Esophagus muscularis mucosa (tissue), 2 donors: ENCODE results near the gene MCL1.

Experiments
- POLR2A ChIP-seq: fragments of 450-650 bp; IDR thresholded peaks from one replicate; pipeline ENCODE4 v1.6.1; 2017; ENCODE audit warnings: antibody characterized with exemption, moderate library complexity, mild to moderate bottlenecking, low read depth
- POLR2AphosphoS5 ChIP-seq, 2 donors: sonication (generic); formaldehyde crosslinking; IDR thresholded peaks; one replicate each; pipeline ENCODE4 v1.6.1; 2017; ENCODE audit warnings: antibody characterized with exemption in 2 of 2

DNA sequence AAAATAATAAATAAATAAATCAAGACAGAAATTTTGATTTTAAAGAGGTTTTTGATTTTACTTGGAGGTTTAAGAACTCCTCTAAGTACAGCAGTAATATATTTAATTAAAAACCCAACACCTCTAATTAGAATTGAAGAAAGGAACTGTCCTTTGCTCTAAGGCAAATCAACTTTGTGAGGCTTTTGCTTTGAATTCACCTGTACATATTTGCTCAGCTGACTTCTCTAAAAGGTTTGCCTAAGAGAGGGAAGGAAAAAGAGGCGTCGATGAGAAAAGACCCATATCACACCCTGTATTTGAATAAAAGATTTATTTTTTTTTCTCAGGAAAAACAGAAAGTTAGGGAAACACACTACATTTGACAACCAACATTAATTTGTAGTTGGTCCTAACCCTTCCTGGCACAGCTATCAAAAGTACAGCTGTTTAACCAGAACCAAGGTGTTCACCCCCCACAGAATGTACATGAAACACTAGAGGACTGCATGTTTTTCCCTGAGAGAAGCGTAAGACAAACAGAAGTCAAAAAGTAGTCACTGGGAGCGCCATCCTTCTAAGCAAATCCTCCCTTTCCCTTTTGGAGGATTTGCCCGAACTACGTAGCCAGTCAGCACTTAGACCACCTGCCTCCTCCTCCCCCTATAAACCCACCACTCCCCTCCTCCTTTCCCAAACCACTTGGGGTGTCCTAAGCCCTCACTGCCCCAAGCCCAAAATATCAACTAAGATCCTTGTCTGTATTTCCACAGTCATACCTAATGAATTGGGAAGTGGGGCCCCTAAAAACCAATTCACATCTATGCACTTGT lies 4.9 kb downstream of the MCL1 start:
- TF ChIP-seq POLR2A (no peak), POLR2AphosphoS5 (IDR thresholded peaks at IDR 0.05) (peak in 1 of 2 donors; percentile 61)
